Measurements from ENCODE around the gene ZDHHC24.

ZDHHC24 gene

GRCh38 chr11:66564984-66565383 is 19.1 kb upstream of the ZDHHC24 start:
- DNase-seq (ENCODE audit: low spot score), result no peak

- no peak for DNase-seq (ENCODE audit: low spot score)
Observed at GRCh38 chr11:66564538-66564937, 18.7 kb upstream of the ZDHHC24 start.

- DNase-seq (ENCODE audit: low spot score), result no peak
Observed at GRCh38 chr11:66563832-66564231, 18.0 kb upstream of the ZDHHC24 start.

- DNase-seq (ENCODE audit: low spot score), result no peak
Observed at GRCh38 chr11:66562907-66563583, 17.2 kb upstream of the ZDHHC24 start.

- DNase-seq (ENCODE audit: low spot score), result no peak
Observed at GRCh38 chr11:66562275-66562674, 16.4 kb upstream of the ZDHHC24 start.

- no peak for DNase-seq (ENCODE audit: low spot score)
Observed at GRCh38 chr11:66561975-66562248, 16.1 kb upstream of the ZDHHC24 start.

GRCh38 chr11:66561178-66561974 is 15.5 kb upstream of the ZDHHC24 start:
- no peak for DNase-seq (ENCODE audit: low spot score)

- DNase-seq (ENCODE audit: low spot score), result no peak
Observed at GRCh38 chr11:66559866-66560676, 14.2 kb upstream of the ZDHHC24 start.

GRCh38 chr11:66559142-66559865 is 13.5 kb upstream of the ZDHHC24 start:
- no peak for DNase-seq (ENCODE audit: low spot score)

GRCh38 chr11:66557733-66558326 is 12.0 kb upstream of the ZDHHC24 start:
- DNase-seq (ENCODE audit: low spot score), result no peak

- no peak for DNase-seq (ENCODE audit: low spot score)
Observed at GRCh38 chr11:66556086-66556485, 10.2 kb upstream of the ZDHHC24 start.

GRCh38 chr11:66555416-66555815 is 9.6 kb upstream of the ZDHHC24 start:
- no peak for DNase-seq (ENCODE audit: low spot score)

- DNase-seq (ENCODE audit: low spot score), result no peak
Observed at GRCh38 chr11:66554602-66555001, 8.8 kb upstream of the ZDHHC24 start.

GRCh38 chr11:66550887-66551286 is 5.0 kb upstream of the ZDHHC24 start:
- no peak for DNase-seq (ENCODE audit: low spot score)

- no peak for DNase-seq (ENCODE audit: low spot score)
Observed at GRCh38 chr11:66549696-66550095, 3.8 kb upstream of the ZDHHC24 start.

- no peak for DNase-seq (ENCODE audit: low spot score)
Observed at GRCh38 chr11:66548774-66549630, 3.2 kb upstream of the ZDHHC24 start.

- no peak for DNase-seq (ENCODE audit: low spot score)
Observed at GRCh38 chr11:66548041-66548440, 2.2 kb upstream of the ZDHHC24 start.

GRCh38 chr11:66547662-66548009 is 1.8 kb upstream of the ZDHHC24 start:
- DNase-seq (ENCODE audit: low spot score), result no peak

- no peak for DNase-seq (ENCODE audit: low spot score)
Observed at GRCh38 chr11:66546966-66547661, 1.3 kb upstream of the ZDHHC24 start.

GRCh38 chr11:66546368-66546965 is 619 bp upstream of the ZDHHC24 start, which contains the start of gene ACTN3:
TSS of gene ACTN3 (plus strand) at chr11:66546903. CDS start at chr11:66546938, 35 bp downstream.
- no peak for DNase-seq (ENCODE audit: low spot score)

Measured in putamen (tissue), 1 donor.